ENCODE results near the gene MAP2K6. TPM values are rescaled to one million over a fixed set of nuclear protein-coding genes. Genes with fewer than 3 reads are reported as not detected.

MAP2K6 gene
- total and polyA plus RNA-seq, 2 experiments from 2014 or later: 3.3 to 13.2 TPM

- Histone ChIP-seq H3K4me2 (peak overlapping the region; percentile 17), H3K9me3 (ENCODE audit: low read depth) (no peaks in the 10 kb centered on the region), H4K20me1 (ENCODE audit: insufficient read depth, poor library complexity, severe bottlenecking) (no peaks in the 10 kb centered on the region), H3K27ac (no peak overlapping the region), H3K4me1 (ENCODE audit: insufficient read depth) (no peaks in the 10 kb centered on the region), H3K4me3 (no peak overlapping the region), H3K27me3 (no peaks in the 10 kb centered on the region), H3K9me2 (replicated peaks; ENCODE audit: insufficient read depth) (no peaks in the 10 kb centered on the region), H3K36me3 (replicated peaks; ENCODE audit: insufficient read depth, low read depth) (no peaks in the 10 kb centered on the region), H3K79me2 (peaks cover 3% of the 10 kb centered on the region), H2AFZ (no peak overlapping the region)
- no peak for TF ChIP-seq EZH2 (IDR thresholded peaks at IDR 0.05; ENCODE audit: borderline replicate concordance)
- no peak for TF ChIP-seq EZH2phosphoT487 (IDR thresholded peaks at IDR 0.05; ENCODE audit: low read depth, severe bottlenecking, unreplicated experiment)
- no peak for TF ChIP-seq CTCF (IDR thresholded peaks at IDR 0.05; ENCODE audit: poor library complexity)
- no peak for DNase-seq (ENCODE audit: low spot score)
- WGBS (ENCODE audit: low lambda C conversion rate, missing lambda C conversion rate): 50% methylated on average over 16 of the region's 16 CpGs
Observed at GRCh38 chr17:69448431-69449102, 34.1 kb downstream of the MAP2K6 start.

GRCh38 chr17:69450131-69450530, 35.6 kb downstream of the MAP2K6 start:
- Histone ChIP-seq H3K36me3 (replicated peaks; ENCODE audit: insufficient read depth, low read depth) (no peaks in the 10 kb centered on the region), H3K4me1 (ENCODE audit: insufficient read depth) (no peaks in the 10 kb centered on the region), H3K27ac (no peak overlapping the region), H3K4me3 (no peak overlapping the region), H3K9me3 (ENCODE audit: low read depth) (no peaks in the 10 kb centered on the region), H3K27me3 (no peaks in the 10 kb centered on the region), H2AFZ (no peak overlapping the region), H3K4me2 (no peak overlapping the region), H4K20me1 (ENCODE audit: insufficient read depth, poor library complexity, severe bottlenecking) (no peaks in the 10 kb centered on the region), H3K9me2 (replicated peaks; ENCODE audit: insufficient read depth) (no peaks in the 10 kb centered on the region), H3K79me2 (peaks cover 3% of the 10 kb centered on the region)
- no peak for DNase-seq (ENCODE audit: low spot score)
- TF ChIP-seq CTCF (IDR thresholded peaks at IDR 0.05; ENCODE audit: poor library complexity): no peak
- no peak for TF ChIP-seq EZH2 (IDR thresholded peaks at IDR 0.05; ENCODE audit: borderline replicate concordance)
- TF ChIP-seq EZH2phosphoT487 (IDR thresholded peaks at IDR 0.05; ENCODE audit: low read depth, severe bottlenecking, unreplicated experiment): no peak
- 93% methylated on average over 4 of the region's 4 CpGs for WGBS (ENCODE audit: low lambda C conversion rate, missing lambda C conversion rate)

- no peaks in the 10 kb centered on the region for H3K9me3 ChIP-seq (ENCODE audit: low read depth)
- H3K4me1 ChIP-seq (ENCODE audit: insufficient read depth): no peaks in the 10 kb centered on the region
- H3K27me3 ChIP-seq: no peaks in the 10 kb centered on the region
- no peak overlapping the region for H2AFZ ChIP-seq
- H3K27ac ChIP-seq: no peak overlapping the region
- H3K4me3 ChIP-seq: no peak overlapping the region
- no peaks in the 10 kb centered on the region for H3K36me3 ChIP-seq (replicated peaks; ENCODE audit: insufficient read depth, low read depth)
- DNase-seq (ENCODE audit: low spot score): no peak
- TF ChIP-seq EZH2phosphoT487 (IDR thresholded peaks at IDR 0.05; ENCODE audit: low read depth, severe bottlenecking, unreplicated experiment): no peak
- H3K9me2 ChIP-seq (replicated peaks; ENCODE audit: insufficient read depth): no peaks in the 10 kb centered on the region
- H3K79me2 ChIP-seq: peaks cover 3% of the 10 kb centered on the region
- WGBS (ENCODE audit: low lambda C conversion rate, missing lambda C conversion rate): 62% methylated on average over 7 of the region's 7 CpGs
- no peak overlapping the region for H3K4me2 ChIP-seq
- no peaks in the 10 kb centered on the region for H4K20me1 ChIP-seq (ENCODE audit: insufficient read depth, poor library complexity, severe bottlenecking)
Observed at GRCh38 chr17:69450918-69451317, 36.4 kb downstream of the MAP2K6 start.

GRCh38 chr17:69451416-69452394, 37.2 kb downstream of the MAP2K6 start:
- Histone ChIP-seq H3K27me3 (no peaks in the 10 kb centered on the region), H3K4me3 (no peak overlapping the region), H3K9me2 (replicated peaks; ENCODE audit: insufficient read depth) (no peaks in the 10 kb centered on the region), H3K79me2 (peaks cover 3% of the 10 kb centered on the region), H3K4me2 (no peak overlapping the region), H2AFZ (no peak overlapping the region), H4K20me1 (ENCODE audit: insufficient read depth, poor library complexity, severe bottlenecking) (no peaks in the 10 kb centered on the region), H3K4me1 (ENCODE audit: insufficient read depth) (no peaks in the 10 kb centered on the region), H3K27ac (no peak overlapping the region), H3K36me3 (replicated peaks; ENCODE audit: insufficient read depth, low read depth) (no peaks in the 10 kb centered on the region), H3K9me3 (ENCODE audit: low read depth) (no peaks in the 10 kb centered on the region)
- no peak for DNase-seq (ENCODE audit: low spot score)
- TF ChIP-seq EZH2phosphoT487 (IDR thresholded peaks at IDR 0.05; ENCODE audit: low read depth, severe bottlenecking, unreplicated experiment): no peak
- TF ChIP-seq CTCF (IDR thresholded peaks at IDR 0.05; ENCODE audit: poor library complexity): no peak
- TF ChIP-seq EZH2 (IDR thresholded peaks at IDR 0.05; ENCODE audit: borderline replicate concordance): no peak
- 72% methylated on average over 8 of the region's 8 CpGs for WGBS (ENCODE audit: low lambda C conversion rate, missing lambda C conversion rate)

All from hepatocyte (in vitro differentiated cells).